Measurements from ENCODE around the gene FAR2. TPM values are rescaled to one million over a fixed set of nuclear protein-coding genes. Genes with fewer than 3 reads are reported as not detected.

FAR2 gene
- total and polyA plus RNA-seq, 4 donors, result 0.81 to 7.6 (median 3.1) TPM

GRCh38 chr12:29225834-29226233 is 76.8 kb downstream of the FAR2 start:
- WGBS, result 67% methylated on average over 2 of the region's 2 CpGs
- H3K36me3 ChIP-seq (ENCODE audit: control insufficient read depth in 4 of 4, insufficient read depth in 3 of 4, low read depth in 1 of 4, low read length in 3 of 4), result no peaks in the 10 kb centered on the region

GRCh38 chr12:29226616-29227015 is 77.5 kb downstream of the FAR2 start:
- no peak for DNase-seq (ENCODE audit: low spot score)
- peaks cover 0 to 5% (median 0%) of the 10 kb centered on the region in 4 donors for H3K27me3 ChIP-seq (ENCODE audit: control insufficient read depth in 4 of 4, insufficient read depth in 4 of 4, low read length in 3 of 4)
- no peak overlapping the region for H3K27ac ChIP-seq (ENCODE audit: low read depth in 1 of 2, low read length in 2 of 2)
- no peaks in the 10 kb centered on the region for H3K4me1 ChIP-seq (ENCODE audit: control insufficient read depth in 4 of 4, insufficient read depth in 4 of 4, low read length in 3 of 4)
- H3K9me3 ChIP-seq (ENCODE audit: control insufficient read depth in 4 of 4, low read length in 3 of 4), result no peaks in the 10 kb centered on the region
- no peak overlapping the region for H3K9ac ChIP-seq (ENCODE audit: low read depth in 1 of 2, low read length in 2 of 2)
- H3K36me3 ChIP-seq (ENCODE audit: control insufficient read depth in 4 of 4, insufficient read depth in 3 of 4, low read depth in 1 of 4, low read length in 3 of 4), result no peaks in the 10 kb centered on the region
- no peak overlapping the region for H3K4me3 ChIP-seq (ENCODE audit: low read depth in 1 of 3, low read length in 3 of 3)
- TF ChIP-seq, protein P1, sequence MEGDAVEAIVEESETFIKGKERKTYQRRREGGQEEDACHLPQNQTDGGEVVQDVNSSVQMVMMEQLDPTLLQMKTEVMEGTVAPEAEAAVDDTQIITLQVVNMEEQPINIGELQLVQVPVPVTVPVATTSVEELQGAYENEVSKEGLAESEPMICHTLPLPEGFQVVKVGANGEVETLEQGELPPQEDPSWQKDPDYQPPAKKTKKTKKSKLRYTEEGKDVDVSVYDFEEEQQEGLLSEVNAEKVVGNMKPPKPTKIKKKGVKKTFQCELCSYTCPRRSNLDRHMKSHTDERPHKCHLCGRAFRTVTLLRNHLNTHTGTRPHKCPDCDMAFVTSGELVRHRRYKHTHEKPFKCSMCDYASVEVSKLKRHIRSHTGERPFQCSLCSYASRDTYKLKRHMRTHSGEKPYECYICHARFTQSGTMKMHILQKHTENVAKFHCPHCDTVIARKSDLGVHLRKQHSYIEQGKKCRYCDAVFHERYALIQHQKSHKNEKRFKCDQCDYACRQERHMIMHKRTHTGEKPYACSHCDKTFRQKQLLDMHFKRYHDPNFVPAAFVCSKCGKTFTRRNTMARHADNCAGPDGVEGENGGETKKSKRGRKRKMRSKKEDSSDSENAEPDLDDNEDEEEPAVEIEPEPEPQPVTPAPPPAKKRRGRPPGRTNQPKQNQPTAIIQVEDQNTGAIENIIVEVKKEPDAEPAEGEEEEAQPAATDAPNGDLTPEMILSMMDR (IDR thresholded peaks at IDR 0.05; ENCODE audit: low read depth, low read length, missing input control), result no peak
- no peak for TF ChIP-seq RAD21 (IDR thresholded peaks at IDR 0.05)
- TF ChIP-seq, protein P2, sequence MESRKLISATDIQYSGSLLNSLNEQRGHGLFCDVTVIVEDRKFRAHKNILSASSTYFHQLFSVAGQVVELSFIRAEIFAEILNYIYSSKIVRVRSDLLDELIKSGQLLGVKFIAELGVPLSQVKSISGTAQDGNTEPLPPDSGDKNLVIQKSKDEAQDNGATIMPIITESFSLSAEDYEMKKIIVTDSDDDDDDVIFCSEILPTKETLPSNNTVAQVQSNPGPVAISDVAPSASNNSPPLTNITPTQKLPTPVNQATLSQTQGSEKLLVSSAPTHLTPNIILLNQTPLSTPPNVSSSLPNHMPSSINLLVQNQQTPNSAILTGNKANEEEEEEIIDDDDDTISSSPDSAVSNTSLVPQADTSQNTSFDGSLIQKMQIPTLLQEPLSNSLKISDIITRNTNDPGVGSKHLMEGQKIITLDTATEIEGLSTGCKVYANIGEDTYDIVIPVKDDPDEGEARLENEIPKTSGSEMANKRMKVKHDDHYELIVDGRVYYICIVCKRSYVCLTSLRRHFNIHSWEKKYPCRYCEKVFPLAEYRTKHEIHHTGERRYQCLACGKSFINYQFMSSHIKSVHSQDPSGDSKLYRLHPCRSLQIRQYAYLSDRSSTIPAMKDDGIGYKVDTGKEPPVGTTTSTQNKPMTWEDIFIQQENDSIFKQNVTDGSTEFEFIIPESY (IDR thresholded peaks at IDR 0.05), result no peak
- no peak for TF ChIP-seq FOXA2 (IDR thresholded peaks at IDR 0.05)
- TF ChIP-seq, protein P3, sequence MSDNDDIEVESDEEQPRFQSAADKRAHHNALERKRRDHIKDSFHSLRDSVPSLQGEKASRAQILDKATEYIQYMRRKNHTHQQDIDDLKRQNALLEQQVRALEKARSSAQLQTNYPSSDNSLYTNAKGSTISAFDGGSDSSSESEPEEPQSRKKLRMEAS (IDR thresholded peaks at IDR 0.05), result no peak
- no peak for TF ChIP-seq GABPA (IDR thresholded peaks at IDR 0.05 in 1 of 2, conservative IDR thresholded peaks at IDR 0.05 in 1 of 2)
- TF ChIP-seq JUND (IDR thresholded peaks at IDR 0.05), result no peak

More at GRCh38 chr12:29225834-29226233, 76.8 kb downstream of the FAR2 start:
- no peak overlapping the region for H3K27ac ChIP-seq (ENCODE audit: low read depth in 1 of 2, low read length in 2 of 2)
- TF ChIP-seq HNF4A (conservative IDR thresholded peaks at IDR 0.05), result no peak
- no peak for TF ChIP-seq FOXA1 (IDR thresholded peaks at IDR 0.05)
- TF ChIP-seq JUND (IDR thresholded peaks at IDR 0.05), result no peak
- TF ChIP-seq, protein P1 (IDR thresholded peaks at IDR 0.05; ENCODE audit: low read depth, low read length, missing input control), result no peak
- no peak for TF ChIP-seq YY1 (IDR thresholded peaks at IDR 0.05)
- no peak for TF ChIP-seq RAD21 (IDR thresholded peaks at IDR 0.05)
- H3K4me3 ChIP-seq (ENCODE audit: low read depth in 1 of 3, low read length in 3 of 3), result no peak overlapping the region
- H3K27me3 ChIP-seq (ENCODE audit: control insufficient read depth in 4 of 4, insufficient read depth in 4 of 4, low read length in 3 of 4), result peaks cover 0 to under 1% (median 0%) of the 10 kb centered on the region in 4 donors
- H3K9me3 ChIP-seq (ENCODE audit: control insufficient read depth in 4 of 4, low read length in 3 of 4), result no peaks in the 10 kb centered on the region
- no peak for DNase-seq (ENCODE audit: low spot score)
- no peaks in the 10 kb centered on the region for H3K4me1 ChIP-seq (ENCODE audit: control insufficient read depth in 4 of 4, insufficient read depth in 4 of 4, low read length in 3 of 4)
- H3K9ac ChIP-seq (ENCODE audit: low read depth in 1 of 2, low read length in 2 of 2), result no peak overlapping the region
